T-helper 2 cell (primary cell): ENCODE data around the gene CACNG4.
"Not testable (repeated sequence)": the region's sequence is repeated elsewhere in the genome, so short reads cannot be mapped to it uniquely, and the experiment has no call there.

Source experiments
- DNase-seq, 5 experiments: peaks; one replicate each; pipeline versions ENCODE4 v3.0.0 to v3.0.0-alpha.2; 2012 to 2022

Gene CACNG4

DNA sequence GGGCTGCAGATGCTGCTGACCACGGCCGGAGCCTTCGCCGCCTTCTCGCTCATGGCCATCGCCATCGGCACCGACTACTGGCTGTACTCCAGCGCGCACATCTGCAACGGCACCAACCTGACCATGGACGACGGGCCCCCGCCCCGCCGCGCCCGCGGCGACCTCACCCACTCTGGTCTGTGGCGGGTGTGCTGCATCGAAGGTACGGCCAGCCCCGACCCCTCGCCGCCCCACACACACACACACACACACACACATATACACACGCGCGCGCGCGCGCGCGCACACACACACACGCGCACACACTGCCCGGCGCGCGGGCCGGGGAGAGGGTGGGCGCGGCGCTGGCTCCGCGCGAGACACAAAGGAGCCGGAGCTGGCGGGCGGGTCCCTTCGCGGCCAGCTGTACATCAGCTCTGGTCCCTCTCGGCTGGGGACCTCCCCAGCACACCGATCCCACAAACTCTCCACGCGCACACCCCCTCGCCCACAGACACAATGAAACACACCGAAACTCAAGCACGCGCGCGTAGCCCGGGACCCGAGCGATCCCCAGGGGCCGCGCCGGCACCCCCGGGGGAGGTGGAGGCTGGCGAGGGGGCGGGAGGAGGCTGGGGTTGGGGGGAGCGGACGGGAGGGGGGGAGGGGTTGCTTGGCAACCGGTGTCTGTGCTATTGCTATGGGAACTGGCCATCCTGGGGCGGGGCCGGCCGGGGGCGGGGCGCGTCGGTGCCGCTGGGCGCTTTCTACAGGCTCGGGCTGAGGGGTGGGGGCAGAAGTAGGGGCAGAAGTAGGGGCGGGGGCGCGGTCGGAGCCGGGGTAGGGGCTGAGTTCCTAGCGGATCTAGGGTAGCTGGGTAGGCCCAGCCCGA is 658 bp downstream of the CACNG4 start:
- DNase-seq: peak in 1 of 5 experiments; percentile 21

- DNase-seq: no peak
Observed at GRCh38 chr17:66965801-66966262, 1.3 kb downstream of the CACNG4 start.

- no peak for DNase-seq
Observed at GRCh38 chr17:66966298-66966697, 1.8 kb downstream of the CACNG4 start.

DNA sequence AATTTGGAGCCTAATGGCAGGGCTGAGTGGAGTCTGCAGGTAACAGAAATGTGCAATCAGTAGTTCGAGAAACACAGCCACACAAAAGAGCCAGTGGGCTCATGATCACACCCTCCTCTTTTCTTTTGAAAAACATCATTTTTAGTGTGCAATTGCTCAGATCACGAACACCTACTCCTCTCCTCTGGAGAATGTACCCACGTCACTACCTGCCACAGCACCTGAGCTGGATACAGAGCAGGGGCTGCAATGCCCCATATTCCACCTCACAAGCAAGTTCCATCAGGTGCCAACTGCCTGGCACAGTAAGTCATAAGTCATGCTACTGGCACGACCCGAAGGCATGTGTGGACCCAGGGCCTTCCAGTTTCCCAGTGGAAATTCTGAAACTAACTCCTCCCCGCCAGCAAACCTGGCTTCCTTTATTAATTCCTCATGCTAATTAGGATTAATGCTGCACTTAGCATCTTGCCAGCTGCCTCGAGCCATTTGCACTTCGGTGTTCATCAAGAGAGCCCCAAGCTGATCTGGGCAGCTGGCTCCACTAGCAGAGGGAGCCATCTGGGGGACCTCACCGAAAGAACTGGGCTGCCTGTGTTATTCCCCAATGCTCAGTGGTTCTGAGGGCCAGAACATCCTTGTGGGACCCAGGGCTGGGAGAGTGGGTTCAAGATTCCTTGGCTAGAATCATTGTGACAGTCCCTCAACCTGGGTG is 2.4 kb downstream of the CACNG4 start:
- DNase-seq: no peak

DNA sequence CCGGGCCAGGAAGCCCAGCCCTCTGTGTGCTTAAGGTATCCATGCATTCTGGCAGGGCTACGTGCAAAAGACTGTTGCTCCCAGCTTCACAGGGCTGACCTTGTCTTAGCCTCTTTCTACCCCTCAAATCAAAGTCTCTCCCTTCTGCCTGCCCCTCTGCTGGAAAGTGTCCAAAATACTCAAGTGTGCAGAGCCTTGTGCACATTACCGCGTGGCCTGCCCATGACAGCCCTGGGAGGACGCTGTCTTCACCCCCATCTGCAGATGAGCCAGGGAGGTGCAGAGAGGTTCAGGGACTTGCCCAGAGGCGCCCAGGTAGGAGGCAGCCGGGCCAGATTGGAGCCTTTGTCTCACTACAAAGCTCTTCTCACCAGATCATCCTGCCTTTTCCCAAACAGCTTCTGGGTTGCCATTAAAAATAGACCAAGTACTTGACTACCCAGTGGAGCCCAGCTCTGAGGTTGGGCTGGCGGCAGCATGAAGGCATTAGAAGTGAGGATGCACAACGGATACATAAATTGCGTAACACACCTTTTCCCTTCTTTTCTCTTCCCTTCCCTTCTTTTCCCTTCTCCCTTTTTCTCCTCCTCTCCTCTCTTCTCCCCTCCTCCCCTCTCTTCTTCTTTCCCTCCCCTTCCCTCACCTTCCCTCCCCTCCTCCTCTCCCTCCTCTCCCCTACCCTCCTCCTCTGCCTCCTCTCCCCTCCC is 3.5 kb downstream of the CACNG4 start:
- no peak for DNase-seq

DNA sequence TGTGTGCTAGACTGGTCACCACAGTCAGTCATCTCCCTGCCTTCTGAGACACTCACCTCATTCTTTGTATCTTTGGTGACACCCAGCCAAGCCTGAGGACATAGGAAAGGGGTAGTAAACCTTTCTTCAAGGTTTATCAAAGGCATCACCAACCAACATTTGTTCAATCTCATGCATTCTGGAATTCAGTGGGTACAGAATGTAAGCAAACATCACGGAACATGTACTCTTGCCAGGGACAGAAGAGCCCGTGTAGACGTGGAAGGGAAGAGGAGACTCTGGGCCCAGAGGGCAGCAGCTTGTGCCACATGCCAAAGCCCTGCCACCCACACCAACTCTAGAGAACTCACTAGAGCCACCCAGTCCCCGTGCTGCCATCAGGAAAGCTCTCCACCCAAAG is 4.4 kb downstream of the CACNG4 start:
- no peak for DNase-seq

GRCh38 chr17:66970140-66970539 is 5.6 kb downstream of the CACNG4 start:
- no peak for DNase-seq

GRCh38 chr17:66970797-66971196 is 6.3 kb downstream of the CACNG4 start:
- DNase-seq: no peak

GRCh38 chr17:66971264-66971663 is 6.8 kb downstream of the CACNG4 start:
- no peak for DNase-seq

- DNase-seq: no peak
Observed at GRCh38 chr17:66971730-66972441, 7.4 kb downstream of the CACNG4 start.

DNA sequence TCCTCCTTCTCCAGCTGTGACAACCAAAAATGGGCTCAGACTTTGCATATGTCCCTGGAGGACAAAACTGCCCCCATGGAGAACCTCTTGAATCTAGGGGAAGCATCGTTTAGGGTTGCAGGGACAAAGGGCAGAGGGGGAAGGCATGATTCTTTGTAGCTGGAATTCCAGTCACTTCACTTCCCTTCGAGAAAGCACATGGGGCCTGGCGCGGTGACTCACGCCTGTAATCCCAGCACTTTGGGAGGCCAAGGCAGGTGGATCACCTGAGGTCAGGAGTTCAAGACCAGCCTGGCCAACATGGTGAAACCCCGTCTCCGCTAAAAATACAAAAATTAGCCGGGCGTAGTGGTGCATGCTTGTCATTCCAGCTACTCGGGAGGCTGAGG is 7.9 kb downstream of the CACNG4 start:
- not testable (repeated sequence) for DNase-seq

GRCh38 chr17:66975188-66975587 is 10.7 kb downstream of the CACNG4 start:
- no peak for DNase-seq

DNA sequence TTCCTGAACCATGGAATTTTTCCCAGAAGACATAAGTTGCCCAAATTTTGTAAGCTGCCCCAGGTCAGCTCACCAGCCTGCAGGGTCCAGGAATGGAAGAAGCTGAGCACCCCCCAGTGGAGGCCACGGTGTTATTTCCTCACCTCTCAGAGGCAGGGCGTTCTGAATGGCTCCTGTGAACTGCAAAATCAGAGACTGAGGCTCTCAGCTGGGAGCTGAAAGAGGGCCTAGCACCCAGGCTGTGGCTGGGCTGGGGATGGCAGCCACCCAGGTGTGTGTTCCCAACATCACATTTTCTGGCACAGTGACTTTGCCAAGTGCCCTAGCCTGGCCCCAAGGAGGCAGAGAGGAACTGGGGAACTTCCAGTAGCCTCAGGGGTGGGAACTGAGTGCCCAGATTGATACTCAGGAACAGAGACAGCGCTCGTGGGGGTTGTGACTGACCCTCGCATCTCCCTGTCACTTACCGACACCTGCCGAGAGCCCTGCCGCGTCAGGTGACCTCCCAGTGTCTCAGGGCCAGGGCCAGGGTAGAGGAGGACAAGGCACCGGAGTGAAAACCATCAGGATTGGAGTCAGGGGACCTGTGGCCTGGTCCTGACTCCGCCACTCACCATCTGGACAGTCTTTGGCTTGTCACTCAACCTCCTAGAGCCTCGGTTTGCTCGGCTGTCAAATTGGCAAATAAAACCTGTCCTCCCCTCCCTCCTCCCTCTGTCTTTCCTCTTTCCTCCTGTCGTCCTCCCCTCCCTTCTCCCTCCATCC is 11.3 kb downstream of the CACNG4 start:
- DNase-seq: no peak

DNA sequence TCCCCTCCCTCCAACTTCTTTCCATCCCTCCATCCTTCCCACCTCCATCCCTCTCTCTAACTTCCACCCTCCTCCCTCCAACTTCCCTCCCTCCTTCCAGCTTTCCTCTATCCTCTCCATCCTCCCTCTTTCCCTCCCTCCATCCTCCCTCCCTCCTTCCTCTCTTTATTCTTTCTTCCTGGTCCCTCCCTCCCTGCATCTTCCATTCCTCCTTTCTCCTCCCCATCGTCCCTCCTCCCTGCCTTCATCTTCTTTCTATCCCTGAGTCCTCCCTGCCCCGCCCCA is 11.8 kb downstream of the CACNG4 start:
- DNase-seq: no peak

DNA sequence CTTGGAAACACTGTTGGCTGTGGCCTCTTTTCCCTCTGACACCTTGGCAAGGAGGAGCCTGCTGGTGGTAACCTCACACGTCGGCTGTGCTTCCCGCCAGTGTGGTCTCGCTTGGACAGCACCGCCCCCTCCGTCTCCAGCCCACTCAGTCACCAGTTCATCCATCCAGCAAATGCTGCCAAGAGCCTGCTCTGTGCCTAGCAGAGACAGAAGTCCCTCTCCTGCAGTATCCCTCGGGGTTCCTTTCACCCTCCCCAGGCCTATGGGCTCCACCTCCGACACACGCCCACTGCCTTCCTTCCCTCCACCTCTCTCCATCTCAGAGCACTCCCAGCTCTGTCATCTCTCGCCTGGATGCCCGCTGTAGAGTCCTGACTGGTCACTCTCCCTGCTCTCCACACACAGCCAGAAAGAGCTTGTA is 12.3 kb downstream of the CACNG4 start:
- no peak for DNase-seq

GRCh38 chr17:66978514-66979061 is 14.1 kb downstream of the CACNG4 start:
- DNase-seq: no peak

- DNase-seq: no peak
Observed at GRCh38 chr17:66980896-66981295, 16.4 kb downstream of the CACNG4 start.

DNA sequence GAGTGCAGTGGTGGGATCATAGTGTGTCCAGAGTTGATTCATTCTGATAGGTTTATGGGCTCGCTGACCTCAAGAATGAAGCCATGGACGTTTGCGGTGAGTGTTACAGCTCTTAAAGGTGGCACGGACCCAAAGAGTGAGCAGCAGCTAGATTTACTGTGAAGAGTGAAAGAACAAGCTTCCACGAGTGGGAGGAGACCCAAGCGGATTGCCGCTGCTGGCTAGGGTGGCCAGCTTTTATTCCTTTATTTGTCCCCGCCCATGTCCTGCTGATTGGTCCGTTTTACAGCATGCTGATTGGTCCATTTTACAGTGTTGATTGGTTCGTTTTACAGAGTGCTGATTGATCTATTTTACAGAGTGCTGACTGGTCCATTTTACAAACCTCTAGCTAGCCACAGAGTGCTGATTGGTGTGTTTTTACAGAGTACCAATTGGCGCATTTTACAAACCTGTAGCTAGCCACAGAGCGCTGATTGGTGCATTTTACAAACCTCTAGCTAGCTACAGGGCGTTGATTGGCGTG is 17.5 kb downstream of the CACNG4 start:
- no peak for DNase-seq

- no peak for DNase-seq
Observed at GRCh38 chr17:66983414-66984021, 19.0 kb downstream of the CACNG4 start.

DNA sequence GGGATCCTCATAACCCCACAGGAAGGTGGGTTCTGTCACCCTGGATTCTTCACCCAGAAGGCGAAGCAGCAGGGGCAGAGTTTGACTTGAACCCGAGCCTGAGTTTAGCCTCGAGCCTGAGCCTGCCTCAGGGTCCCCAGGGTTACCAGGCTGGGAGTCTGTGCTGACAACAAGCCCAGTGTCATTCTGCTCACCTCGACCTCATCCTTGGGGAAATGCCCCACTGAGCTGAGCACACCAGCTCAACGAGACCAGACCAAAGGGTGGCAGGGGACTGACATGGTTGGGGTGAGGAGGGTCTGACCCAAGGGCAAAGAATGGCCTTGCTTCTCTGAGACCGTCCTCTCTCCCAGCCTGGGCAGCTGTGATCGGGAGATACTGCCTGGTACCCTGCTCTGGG is 20.2 kb downstream of the CACNG4 start:
- DNase-seq: no peak
